ENCODE results near the gene DLEC1.

Gene DLEC1

DNA sequence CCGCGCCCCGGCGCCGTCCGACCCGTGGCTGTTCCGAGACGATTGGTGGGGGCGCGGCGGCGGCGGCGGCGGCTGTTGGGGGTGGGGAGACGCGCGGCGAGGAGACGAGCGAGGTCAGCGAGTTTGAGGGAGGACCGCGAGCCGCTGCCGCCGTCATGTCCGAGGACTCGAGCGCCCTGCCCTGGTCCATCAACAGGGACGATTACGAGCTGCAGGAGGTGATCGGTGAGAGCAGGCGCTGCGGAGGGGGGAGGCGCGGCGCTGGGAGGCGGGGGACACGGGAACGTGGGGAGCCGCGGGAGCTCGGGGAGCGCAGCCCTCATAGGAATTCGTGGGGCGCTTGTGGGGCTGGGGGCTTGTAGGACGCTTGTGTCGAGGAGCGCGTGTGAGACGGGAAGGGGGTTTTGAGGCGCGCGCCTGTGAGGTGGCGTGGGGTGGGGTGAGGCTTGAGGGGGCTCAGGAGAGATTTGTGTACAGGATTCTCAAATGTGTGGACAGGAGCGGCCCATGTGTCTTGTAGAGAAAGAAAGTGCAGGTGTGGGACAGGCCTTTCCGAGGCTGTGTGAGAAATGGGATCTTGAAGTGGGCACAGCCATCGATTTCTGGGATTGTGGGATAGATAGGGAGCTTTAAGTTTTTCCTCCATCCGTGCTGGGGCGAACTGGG lies 126.8 kb downstream of the DLEC1 start:
- peak; percentile 38 for ATAC-seq
- TF ChIP-seq, protein P1, sequence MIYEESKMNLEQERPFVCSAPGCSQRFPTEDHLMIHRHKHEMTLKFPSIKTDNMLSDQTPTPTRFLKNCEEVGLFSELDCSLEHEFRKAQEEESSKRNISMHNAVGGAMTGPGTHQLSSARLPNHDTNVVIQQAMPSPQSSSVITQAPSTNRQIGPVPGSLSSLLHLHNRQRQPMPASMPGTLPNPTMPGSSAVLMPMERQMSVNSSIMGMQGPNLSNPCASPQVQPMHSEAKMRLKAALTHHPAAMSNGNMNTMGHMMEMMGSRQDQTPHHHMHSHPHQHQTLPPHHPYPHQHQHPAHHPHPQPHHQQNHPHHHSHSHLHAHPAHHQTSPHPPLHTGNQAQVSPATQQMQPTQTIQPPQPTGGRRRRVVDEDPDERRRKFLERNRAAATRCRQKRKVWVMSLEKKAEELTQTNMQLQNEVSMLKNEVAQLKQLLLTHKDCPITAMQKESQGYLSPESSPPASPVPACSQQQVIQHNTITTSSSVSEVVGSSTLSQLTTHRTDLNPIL (CRISPR knock-in tag; IDR thresholded peaks at IDR 0.05; ENCODE audit: low read depth) = no peak
- TF ChIP-seq SNAI2 (CRISPR knock-in tag; IDR thresholded peaks at IDR 0.05) (no peak), ESRRG (CRISPR knock-in tag; IDR thresholded peaks at IDR 0.05) (no peak), ZNF565 (CRISPR knock-in tag; conservative IDR thresholded peaks at IDR 0.05; ENCODE audit: low read depth) (no peak), CSDC2 (CRISPR knock-in tag; IDR thresholded peaks at IDR 0.05) (no peak), TCF4 (CRISPR knock-in tag; IDR thresholded peaks at IDR 0.05; ENCODE audit: borderline replicate concordance) (no peak), ISL1 (CRISPR knock-in tag; IDR thresholded peaks at IDR 0.05) (no peak), ZFP3 (CRISPR knock-in tag; IDR thresholded peaks at IDR 0.05) (no peak)
- TF ChIP-seq, protein P2, sequence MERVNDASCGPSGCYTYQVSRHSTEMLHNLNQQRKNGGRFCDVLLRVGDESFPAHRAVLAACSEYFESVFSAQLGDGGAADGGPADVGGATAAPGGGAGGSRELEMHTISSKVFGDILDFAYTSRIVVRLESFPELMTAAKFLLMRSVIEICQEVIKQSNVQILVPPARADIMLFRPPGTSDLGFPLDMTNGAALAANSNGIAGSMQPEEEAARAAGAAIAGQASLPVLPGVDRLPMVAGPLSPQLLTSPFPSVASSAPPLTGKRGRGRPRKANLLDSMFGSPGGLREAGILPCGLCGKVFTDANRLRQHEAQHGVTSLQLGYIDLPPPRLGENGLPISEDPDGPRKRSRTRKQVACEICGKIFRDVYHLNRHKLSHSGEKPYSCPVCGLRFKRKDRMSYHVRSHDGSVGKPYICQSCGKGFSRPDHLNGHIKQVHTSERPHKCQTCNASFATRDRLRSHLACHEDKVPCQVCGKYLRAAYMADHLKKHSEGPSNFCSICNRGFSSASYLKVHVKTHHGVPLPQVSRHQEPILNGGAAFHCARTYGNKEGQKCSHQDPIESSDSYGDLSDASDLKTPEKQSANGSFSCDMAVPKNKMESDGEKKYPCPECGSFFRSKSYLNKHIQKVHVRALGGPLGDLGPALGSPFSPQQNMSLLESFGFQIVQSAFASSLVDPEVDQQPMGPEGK (CRISPR knock-in tag; IDR thresholded peaks at IDR 0.05; ENCODE audit: borderline replicate concordance) = no peak
- TF ChIP-seq, protein P3, sequence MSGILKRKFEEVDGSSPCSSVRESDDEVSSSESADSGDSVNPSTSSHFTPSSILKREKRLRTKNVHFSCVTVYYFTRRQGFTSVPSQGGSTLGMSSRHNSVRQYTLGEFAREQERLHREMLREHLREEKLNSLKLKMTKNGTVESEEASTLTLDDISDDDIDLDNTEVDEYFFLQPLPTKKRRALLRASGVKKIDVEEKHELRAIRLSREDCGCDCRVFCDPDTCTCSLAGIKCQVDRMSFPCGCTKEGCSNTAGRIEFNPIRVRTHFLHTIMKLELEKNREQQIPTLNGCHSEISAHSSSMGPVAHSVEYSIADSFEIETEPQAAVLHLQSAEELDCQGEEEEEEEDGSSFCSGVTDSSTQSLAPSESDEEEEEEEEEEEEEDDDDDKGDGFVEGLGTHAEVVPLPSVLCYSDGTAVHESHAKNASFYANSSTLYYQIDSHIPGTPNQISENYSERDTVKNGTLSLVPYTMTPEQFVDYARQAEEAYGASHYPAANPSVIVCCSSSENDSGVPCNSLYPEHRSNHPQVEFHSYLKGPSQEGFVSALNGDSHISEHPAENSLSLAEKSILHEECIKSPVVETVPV (CRISPR knock-in tag; IDR thresholded peaks at IDR 0.05) = no peak
- TF ChIP-seq, protein P4, sequence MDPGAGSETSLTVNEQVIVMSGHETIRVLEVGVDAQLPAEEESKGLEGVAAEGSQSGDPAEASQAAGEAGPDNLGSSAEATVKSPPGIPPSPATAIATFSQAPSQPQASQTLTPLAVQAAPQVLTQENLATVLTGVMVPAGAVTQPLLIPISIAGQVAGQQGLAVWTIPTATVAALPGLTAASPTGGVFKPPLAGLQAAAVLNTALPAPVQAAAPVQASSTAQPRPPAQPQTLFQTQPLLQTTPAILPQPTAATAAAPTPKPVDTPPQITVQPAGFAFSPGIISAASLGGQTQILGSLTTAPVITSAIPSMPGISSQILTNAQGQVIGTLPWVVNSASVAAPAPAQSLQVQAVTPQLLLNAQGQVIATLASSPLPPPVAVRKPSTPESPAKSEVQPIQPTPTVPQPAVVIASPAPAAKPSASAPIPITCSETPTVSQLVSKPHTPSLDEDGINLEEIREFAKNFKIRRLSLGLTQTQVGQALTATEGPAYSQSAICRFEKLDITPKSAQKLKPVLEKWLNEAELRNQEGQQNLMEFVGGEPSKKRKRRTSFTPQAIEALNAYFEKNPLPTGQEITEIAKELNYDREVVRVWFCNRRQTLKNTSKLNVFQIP (CRISPR knock-in tag; IDR thresholded peaks at IDR 0.05; ENCODE audit: borderline replicate concordance, low read depth) = no peak

DNA sequence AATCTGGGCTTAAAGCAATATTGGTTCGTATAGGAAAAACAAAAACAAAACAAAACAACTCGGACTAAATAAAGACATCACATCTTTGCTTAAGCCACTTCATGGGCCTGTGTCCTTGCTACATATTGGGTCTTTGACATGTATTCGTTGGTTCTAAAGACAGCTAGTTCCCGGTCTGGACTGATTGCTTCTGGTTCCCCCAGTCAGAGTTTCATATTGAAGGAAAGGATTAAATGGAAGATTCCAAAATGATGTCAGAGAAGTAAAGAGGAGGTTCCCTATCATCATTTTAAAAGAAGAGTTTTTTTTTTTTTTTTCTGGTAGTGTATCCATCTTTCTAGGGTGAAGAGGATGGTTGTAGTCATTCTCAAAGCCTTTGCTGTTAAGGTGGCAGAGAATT lies 128.6 kb downstream of the DLEC1 start:
- ATAC-seq = no peak
- TF ChIP-seq ZFP3 (CRISPR knock-in tag; IDR thresholded peaks at IDR 0.05) (no peak), ESRRG (CRISPR knock-in tag; IDR thresholded peaks at IDR 0.05) (no peak), GLIS3 (CRISPR knock-in tag; IDR thresholded peaks at IDR 0.05) (no peak), TOX (CRISPR knock-in tag; IDR thresholded peaks at IDR 0.05; ENCODE audit: borderline replicate concordance) (no peak), PPARA (CRISPR knock-in tag; IDR thresholded peaks at IDR 0.05; ENCODE audit: borderline replicate concordance) (no peak), OSR1 (CRISPR knock-in tag; IDR thresholded peaks at IDR 0.05) (no peak)

DNA sequence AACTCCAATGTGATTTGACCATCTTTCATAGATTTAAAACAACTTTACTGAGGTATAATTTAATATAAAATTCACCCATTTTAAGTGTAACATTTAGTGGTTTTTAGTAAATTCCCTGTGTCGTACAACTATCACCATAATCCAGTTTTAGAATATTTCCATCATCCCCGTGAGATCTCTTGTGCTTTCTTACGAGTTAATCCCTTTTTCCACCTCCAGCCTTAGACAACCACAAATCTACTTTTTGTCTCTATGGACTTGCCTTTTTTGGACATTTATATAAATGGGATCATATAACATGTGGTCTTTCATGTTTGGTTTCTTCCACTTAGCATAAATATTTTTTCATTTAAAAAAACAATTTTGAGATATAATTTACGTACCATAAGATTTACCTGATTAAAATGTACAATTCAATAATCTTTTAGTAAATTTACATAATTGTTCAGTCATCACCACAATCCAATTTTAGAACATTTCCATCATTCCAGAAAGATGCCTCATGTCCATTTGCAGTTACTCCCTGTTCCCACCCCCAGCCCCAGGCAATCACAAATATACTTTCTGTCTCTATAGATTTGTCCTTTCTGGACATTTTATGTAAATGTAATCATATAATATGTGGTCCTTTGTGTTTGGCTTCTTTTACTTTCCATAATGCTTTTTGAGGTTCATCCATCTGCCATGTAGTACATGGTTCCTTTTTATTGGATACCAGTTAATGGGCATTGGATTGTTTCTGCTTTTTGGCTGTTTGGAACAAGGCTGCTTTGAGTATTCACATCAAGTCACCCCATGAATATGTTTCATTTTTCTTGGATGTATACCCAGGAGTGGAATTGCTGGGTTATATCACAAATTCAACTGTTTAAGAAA lies 129.4 kb downstream of the DLEC1 start:
- no peak for ATAC-seq
- TF ChIP-seq, protein P2 (CRISPR knock-in tag; IDR thresholded peaks at IDR 0.05; ENCODE audit: borderline replicate concordance) = peak; percentile 66; the same call in 1 of the 2 replicates
- TF ChIP-seq SNAI2 (CRISPR knock-in tag; IDR thresholded peaks at IDR 0.05) (no peak), ISL1 (CRISPR knock-in tag; IDR thresholded peaks at IDR 0.05) (peak; percentile 48; the same call in 1 of the 2 replicates), ARNTL (CRISPR knock-in tag; IDR thresholded peaks at IDR 0.05; ENCODE audit: borderline replicate concordance, low read depth) (no peak)
- TF ChIP-seq, protein P5, sequence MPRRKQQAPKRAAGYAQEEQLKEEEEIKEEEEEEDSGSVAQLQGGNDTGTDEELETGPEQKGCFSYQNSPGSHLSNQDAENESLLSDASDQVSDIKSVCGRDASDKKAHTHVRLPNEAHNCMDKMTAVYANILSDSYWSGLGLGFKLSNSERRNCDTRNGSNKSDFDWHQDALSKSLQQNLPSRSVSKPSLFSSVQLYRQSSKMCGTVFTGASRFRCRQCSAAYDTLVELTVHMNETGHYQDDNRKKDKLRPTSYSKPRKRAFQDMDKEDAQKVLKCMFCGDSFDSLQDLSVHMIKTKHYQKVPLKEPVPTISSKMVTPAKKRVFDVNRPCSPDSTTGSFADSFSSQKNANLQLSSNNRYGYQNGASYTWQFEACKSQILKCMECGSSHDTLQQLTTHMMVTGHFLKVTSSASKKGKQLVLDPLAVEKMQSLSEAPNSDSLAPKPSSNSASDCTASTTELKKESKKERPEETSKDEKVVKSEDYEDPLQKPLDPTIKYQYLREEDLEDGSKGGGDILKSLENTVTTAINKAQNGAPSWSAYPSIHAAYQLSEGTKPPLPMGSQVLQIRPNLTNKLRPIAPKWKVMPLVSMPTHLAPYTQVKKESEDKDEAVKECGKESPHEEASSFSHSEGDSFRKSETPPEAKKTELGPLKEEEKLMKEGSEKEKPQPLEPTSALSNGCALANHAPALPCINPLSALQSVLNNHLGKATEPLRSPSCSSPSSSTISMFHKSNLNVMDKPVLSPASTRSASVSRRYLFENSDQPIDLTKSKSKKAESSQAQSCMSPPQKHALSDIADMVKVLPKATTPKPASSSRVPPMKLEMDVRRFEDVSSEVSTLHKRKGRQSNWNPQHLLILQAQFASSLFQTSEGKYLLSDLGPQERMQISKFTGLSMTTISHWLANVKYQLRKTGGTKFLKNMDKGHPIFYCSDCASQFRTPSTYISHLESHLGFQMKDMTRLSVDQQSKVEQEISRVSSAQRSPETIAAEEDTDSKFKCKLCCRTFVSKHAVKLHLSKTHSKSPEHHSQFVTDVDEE (CRISPR knock-in tag; IDR thresholded peaks at IDR 0.05) = no peak

Measured in SK-N-SH treated with all-trans-retinoic acid at 6 μM for 48 hours (cell line).